HEK293 (cell line): ENCODE data around the gene HIVEP2.

Experiments
- CTCF ChIA-PET: fragments of 350-600 bp; formaldehyde crosslinking; extraction: SDS; loops from one replicate; lab custom pipeline; 2021; ENCODE audit warnings: antibody characterized with exemption; lab: Yijun Ruan, JAX
- POLR2A ChIA-PET: fragments of 300-600 bp; formaldehyde crosslinking; extraction: SDS; loops from one replicate; lab custom pipeline; 2020; ENCODE audit warnings: antibody characterized with exemption, inconsistent platforms; lab: Yijun Ruan, JAX
- H3K27ac ChIP-seq: fragments of 200-500 bp; sonication (Bioruptor generic); 2 replicates; pipeline ENCODE4 v1.5.1; 2014; ENCODE audit warnings: low read depth, low read length, control low read depth, inconsistent platforms; ENCODE audit errors: extremely low read depth
- H3K36me3 ChIP-seq, 2 experiments: fragments of 200-500 bp in 1 of 2; sonication (Bioruptor generic) in 1 of 2; 1 replicate in 1 of 2; 2 replicates in 1 of 2; pipeline ENCODE4 v1.5.1; 2014 to 2017; ENCODE audit warnings: inconsistent platforms in 2 of 2, low read length in 2 of 2; ENCODE audit not compliant: control insufficient read depth in 2 of 2, insufficient read depth in 1 of 2
- H3K4me1 ChIP-seq: fragments of 200-500 bp; sonication (Bioruptor generic); 2 replicates; pipeline ENCODE4 v1.5.1; 2014; ENCODE audit warnings: mild to moderate bottlenecking, low read length, inconsistent platforms; ENCODE audit not compliant: control insufficient read depth, insufficient read depth
- H3K4me3 ChIP-seq: 2 replicates; pipeline ENCODE4 v1.5.1; 2011; ENCODE audit warnings: low read depth, mild to moderate bottlenecking, control low read depth, low read length, moderate library complexity
- H3K9me3 ChIP-seq: fragments of 200-500 bp; sonication (Bioruptor generic); 2 replicates; pipeline ENCODE4 v1.5.1; 2014; ENCODE audit warnings: low read depth, low read length, inconsistent platforms; ENCODE audit not compliant: control insufficient read depth, insufficient read depth
- ATF2 ChIP-seq: fragments of 450-650 bp; formaldehyde crosslinking; IDR thresholded peaks from 2 replicates; pipeline ENCODE4 v1.5.1; 2016; ENCODE audit warnings: missing biosample characterization, missing genetic modification characterization, low read depth
- ELK4 ChIP-seq: IDR thresholded peaks from 2 replicates; pipeline ENCODE4 v1.6.1; 2011; ENCODE audit warnings: mild to moderate bottlenecking, low read depth, low read length, borderline replicate concordance
- GLI2 ChIP-seq: fragments of 450-650 bp; formaldehyde crosslinking; IDR thresholded peaks from 2 replicates; pipeline ENCODE4; 2017; ENCODE audit warnings: missing biosample characterization, missing genetic modification characterization, low read depth, borderline replicate concordance
- HOXD13 ChIP-seq: sonication (generic); formaldehyde crosslinking; IDR thresholded peaks from 2 replicates; pipeline ENCODE4 v1.8.0; 2022; ENCODE audit warnings: missing genetic modification reagents, borderline replicate concordance
- SCRT1 ChIP-seq: fragments of 450-650 bp; formaldehyde crosslinking; IDR thresholded peaks from 2 replicates; pipeline ENCODE4 v1.5.1; 2016; ENCODE audit warnings: missing biosample characterization, missing genetic modification characterization, borderline replicate concordance
- SETDB1 ChIP-seq: IDR thresholded peaks from one replicate; pipeline ENCODE4 v1.6.1; 2017; ENCODE audit warnings: mild to moderate bottlenecking, low read length, moderate library complexity, mixed read lengths; ENCODE audit not compliant: insufficient read length
- ZBTB10 ChIP-seq: fragments of 450-650 bp; formaldehyde crosslinking; IDR thresholded peaks from 2 replicates; pipeline ENCODE4 v1.5.1; 2016; ENCODE audit warnings: missing biosample characterization, missing genetic modification characterization
- ZBTB20 ChIP-seq: fragments of 450-650 bp; formaldehyde crosslinking; IDR thresholded peaks from 2 replicates; pipeline ENCODE4 v1.5.1; 2016; ENCODE audit warnings: missing biosample characterization, missing genetic modification characterization
- ZFP37 ChIP-seq: fragments of 450-650 bp; formaldehyde crosslinking; IDR thresholded peaks from 2 replicates; pipeline ENCODE4 v1.5.1; 2016; ENCODE audit warnings: missing biosample characterization, missing genetic modification characterization
- ZFP41 ChIP-seq: fragments of 450-650 bp; formaldehyde crosslinking; IDR thresholded peaks from 2 replicates; pipeline ENCODE4 v1.5.1; 2016; ENCODE audit warnings: missing biosample characterization, missing genetic modification characterization, borderline replicate concordance
- ZFP69B ChIP-seq: fragments of 450-650 bp; formaldehyde crosslinking; IDR thresholded peaks from 2 replicates; pipeline ENCODE4 v1.5.1; 2016; ENCODE audit warnings: missing biosample characterization, missing genetic modification characterization
- ZNF10 ChIP-seq: fragments of 450-650 bp; formaldehyde crosslinking; IDR thresholded peaks from 2 replicates; pipeline ENCODE4 v1.5.1; 2017; ENCODE audit warnings: missing biosample characterization, missing genetic modification characterization
- ZNF138 ChIP-seq: fragments of 450-650 bp; formaldehyde crosslinking; IDR thresholded peaks from 2 replicates; pipeline ENCODE4 v1.5.1; 2016; ENCODE audit warnings: missing biosample characterization, missing genetic modification characterization, borderline replicate concordance
- ZNF140 ChIP-seq: fragments of 450-650 bp; formaldehyde crosslinking; IDR thresholded peaks from 2 replicates; pipeline ENCODE4 v1.5.1; 2016; ENCODE audit warnings: missing biosample characterization, missing genetic modification characterization
- ZNF202 ChIP-seq: fragments of 450-650 bp; formaldehyde crosslinking; IDR thresholded peaks from 2 replicates; pipeline ENCODE4 v1.5.1; 2016; ENCODE audit warnings: missing biosample characterization, missing genetic modification characterization, borderline replicate concordance
- ZNF23 ChIP-seq: fragments of 450-650 bp; formaldehyde crosslinking; IDR thresholded peaks from 2 replicates; pipeline ENCODE4 v1.5.1; 2016; ENCODE audit warnings: missing biosample characterization, missing genetic modification characterization, borderline replicate concordance
- ZNF239 ChIP-seq: fragments of 450-650 bp; formaldehyde crosslinking; IDR thresholded peaks from 2 replicates; pipeline ENCODE4 v1.5.1; 2016; ENCODE audit warnings: missing biosample characterization, missing genetic modification characterization
- ZNF274 ChIP-seq, 2 experiments: fragments of 200-500 bp in 1 of 2; fragments of 450-650 bp in 1 of 2; sonication (Bioruptor generic) in 1 of 2; formaldehyde crosslinking in 1 of 2; IDR thresholded peaks; 2 replicates each; pipeline versions ENCODE4 v1.5.1 to v1.6.1; 2014 to 2016; ENCODE audit warnings: borderline replicate concordance in 1 of 2, inconsistent platforms in 1 of 2, low read length in 1 of 2, missing biosample characterization in 1 of 2, missing genetic modification characterization in 1 of 2
- ZNF394 ChIP-seq: fragments of 450-650 bp; formaldehyde crosslinking; IDR thresholded peaks from 2 replicates; pipeline ENCODE4 v1.5.1; 2016; ENCODE audit warnings: missing biosample characterization, missing genetic modification characterization, mild to moderate bottlenecking, moderate library complexity, borderline replicate concordance
- ZNF433 ChIP-seq: fragments of 450-650 bp; formaldehyde crosslinking; IDR thresholded peaks from 2 replicates; pipeline ENCODE4 v1.5.1; 2016; ENCODE audit warnings: missing biosample characterization, missing genetic modification characterization, low read depth
- ZNF645 ChIP-seq: fragments of 450-650 bp; formaldehyde crosslinking; IDR thresholded peaks from 2 replicates; pipeline ENCODE4; 2016; ENCODE audit warnings: missing biosample characterization, missing genetic modification characterization
- ZNF654 ChIP-seq: fragments of 450-650 bp; formaldehyde crosslinking; IDR thresholded peaks from 2 replicates; pipeline ENCODE4 v1.5.1; 2016; ENCODE audit warnings: low read depth, missing biosample characterization, missing genetic modification characterization
- ZNF670 ChIP-seq: fragments of 450-650 bp; formaldehyde crosslinking; IDR thresholded peaks from 2 replicates; pipeline ENCODE4 v1.5.1; 2016; ENCODE audit warnings: missing biosample characterization, missing genetic modification characterization, low read depth
- ZNF76 ChIP-seq: fragments of 450-650 bp; formaldehyde crosslinking; IDR thresholded peaks from 2 replicates; pipeline ENCODE4; 2016; ENCODE audit warnings: low read depth, missing biosample characterization, missing genetic modification characterization, borderline replicate concordance
- ZNF791 ChIP-seq: fragments of 450-650 bp; formaldehyde crosslinking; IDR thresholded peaks from 2 replicates; pipeline ENCODE4 v1.5.1; 2016; ENCODE audit warnings: missing biosample characterization, missing genetic modification characterization

The HIVEP2 gene

GRCh38 chr6:142823256-142823902, 121.6 kb downstream of the HIVEP2 start:
- Histone ChIP-seq H3K27ac (no peak overlapping the region), H3K9me3 (no peaks in the 10 kb centered on the region), H3K4me1 (no peaks in the 10 kb centered on the region; the same call in 1 of the 2 replicates), H3K4me3 (no peak overlapping the region), H3K36me3 (no peaks in the 10 kb centered on the region)
- TF ChIP-seq ZNF140 (tag by site-specific recombination) (no peak), ZNF23 (tag by site-specific recombination) (no peak), ZBTB20 (tag by site-specific recombination) (no peak), GLI2 (tag by site-specific recombination) (no peak), SCRT1 (tag by site-specific recombination) (no peak), HOXD13 (no peak), ZNF274 (IDR thresholded peaks at IDR 0.05; ENCODE audit: low read length) (no peak), ZNF274 (tag by site-specific recombination; IDR thresholded peaks at IDR 0.05; ENCODE audit: borderline replicate concordance) (no peak), ZNF239 (tag by site-specific recombination) (no peak), ZNF433 (tag by site-specific recombination) (no peak), ZNF10 (no peak), ZFP37 (tag by site-specific recombination) (no peak), ZNF670 (tag by site-specific recombination) (no peak), ZFP69B (tag by site-specific recombination) (no peak)
- ChIA-PET CTCF (interaction anchor here (0.8 to 1.8 kb wide), 4 partner anchors 12 to 100 kb away, joined by 3 to 7 read pairs (median 3); no protein-coding TSS in a partner anchor), POLR2A (no interaction called here)

- ChIA-PET POLR2A (no interaction called here), CTCF (interaction anchor here (0.6 to 1.3 kb wide), 5 partner anchors 14 to 99 kb away, joined by 3 to 4 read pairs (median 3); no protein-coding TSS in a partner anchor)
- no peaks in the 10 kb centered on the region for H3K36me3 ChIP-seq
- H3K9me3 ChIP-seq, result no peaks in the 10 kb centered on the region
- H3K4me1 ChIP-seq, result no peaks in the 10 kb centered on the region; the same call in 1 of the 2 replicates
- TF ChIP-seq ZNF202, result peak; percentile 25; the same call in 1 of the 2 replicates
- TF ChIP-seq ZNF654 (tag by site-specific recombination), result peak; percentile 7; the same call in 1 of the 2 replicates
- no peak for TF ChIP-seq ZNF394 (tag by site-specific recombination)
- TF ChIP-seq SETDB1, result peak; percentile 24
- H3K4me3 ChIP-seq, result no peak overlapping the region
- no peak overlapping the region for H3K27ac ChIP-seq
These were observed 122.1 kb downstream of the HIVEP2 start for GRCh38 chr6:142822842-142823241.

GRCh38 chr6:142822383-142822782, 122.6 kb downstream of the HIVEP2 start:
- no peaks in the 10 kb centered on the region for H3K9me3 ChIP-seq
- ChIA-PET CTCF (interaction anchor here (0.6 to 0.8 kb wide), 4 partner anchors 14 to 31 kb away, joined by 3 to 4 read pairs (median 3); no protein-coding TSS in a partner anchor), POLR2A (no interaction called here)
- no peaks in the 10 kb centered on the region; the same call in 1 of the 2 replicates for H3K4me1 ChIP-seq
- H3K36me3 ChIP-seq, result no peaks in the 10 kb centered on the region
- no peak overlapping the region for H3K4me3 ChIP-seq
- H3K27ac ChIP-seq, result no peak overlapping the region
- TF ChIP-seq ZNF791 (tag by site-specific recombination) (no peak), ZFP41 (tag by site-specific recombination) (no peak), ZNF645 (tag by site-specific recombination) (no peak), ELK4 (no peak), ZBTB10 (no peak), ATF2 (tag by site-specific recombination) (no peak), ZNF76 (no peak), ZNF138 (tag by site-specific recombination) (no peak)
